H1 (cell line): ENCODE data around the gene CADM2. TPM values are rescaled to one million over a fixed set of nuclear protein-coding genes. Genes with fewer than 3 reads are reported as not detected.

ENCODE experiments used
- CTCF ChIA-PET: fragments of 300-600 bp; sonication (Branson Sonifier 250); formaldehyde crosslinking; loops from one replicate; lab custom pipeline; 2021; ENCODE audit not compliant: partially characterized antibody; lab: Charles Lee
- POLR2A ChIA-PET: fragments of 300-600 bp; sonication (Branson Sonifier 250); formaldehyde crosslinking; loops from one replicate; lab custom pipeline; 2021; ENCODE audit warnings: inconsistent platforms; ENCODE audit not compliant: partially characterized antibody; lab: Charles Lee
- DNase-seq, 2 experiments: peaks; one replicate each; pipeline versions ENCODE4 v3.0.0 to v3.0.0-alpha.2; 2010 to 2022; ENCODE audit warnings: low spot score in 2 of 2, low read depth in 1 of 2, mixed read lengths in 1 of 2
- FAIRE-seq: peaks from 2 replicates; lab custom pipeline; 2011; peaks lifted over from hg19 to GRCh38; lab: Jason Lieb, UNC
- H2AFZ ChIP-seq: 2 replicates; pipeline ENCODE4 v1.8.1; 2012; ENCODE audit warnings: low read length, inconsistent platforms
- H2AK5ac ChIP-seq: 2 replicates; pipeline ENCODE4 v1.6.1; 2013; ENCODE audit warnings: low read depth, low read length
- H2BK120ac ChIP-seq: replicated peaks from 2 replicates; pipeline ENCODE3; 2013; ENCODE audit warnings: low read depth, low read length, inconsistent platforms
- H2BK12ac ChIP-seq: 2 replicates; pipeline ENCODE4 v1.6.1; 2013; ENCODE audit warnings: low read depth, low read length
- H2BK15ac ChIP-seq: 2 replicates; pipeline ENCODE4 v1.6.1; 2013; ENCODE audit warnings: low read length
- H2BK20ac ChIP-seq: 2 replicates; pipeline ENCODE4 v1.6.1; 2013; ENCODE audit warnings: low read length
- H2BK5ac ChIP-seq: 2 replicates; pipeline ENCODE4 v1.6.1; 2013; ENCODE audit warnings: low read depth, low read length
- H3K14ac ChIP-seq: 2 replicates; pipeline ENCODE4 v1.6.1; 2013; ENCODE audit warnings: inconsistent platforms; ENCODE audit not compliant: insufficient read length
- H3K18ac ChIP-seq: 2 replicates; pipeline ENCODE4 v1.6.1; 2013; ENCODE audit warnings: low read length; ENCODE audit errors: extremely low read depth
- H3K23ac ChIP-seq: 2 replicates; pipeline ENCODE4 v1.6.1; 2013; ENCODE audit warnings: inconsistent platforms; ENCODE audit not compliant: insufficient read length
- H3K23me2 ChIP-seq: 2 replicates; pipeline ENCODE4 v1.6.1; 2013; ENCODE audit warnings: low read depth, low read length
- H3K27ac ChIP-seq: 2 replicates; pipeline ENCODE4 v1.6.1; 2011; ENCODE audit warnings: low read depth, low read length, inconsistent platforms
- H3K27me3 ChIP-seq, 4 experiments: replicated peaks in 1 of 4; 1 replicate in 1 of 4; 2 replicates in 3 of 4; pipeline versions ENCODE4 v1.6.1 to v1.8.1; 2011 to 2013; ENCODE audit warnings: low read length in 3 of 4, mild to moderate bottlenecking in 3 of 4, inconsistent platforms in 2 of 4, mixed read lengths in 2 of 4, moderate library complexity in 1 of 4; ENCODE audit not compliant: control insufficient read depth in 3 of 4, insufficient read depth in 3 of 4; ENCODE audit errors: extremely low read depth in 1 of 4
- H3K36me3 ChIP-seq, 4 experiments: 2 replicates each; pipeline versions ENCODE4 v1.6.1 to v1.8.1; 2011 to 2013; ENCODE audit warnings: mild to moderate bottlenecking in 4 of 4, low read length in 3 of 4, moderate library complexity in 2 of 4, control low read depth in 1 of 4, inconsistent platforms in 1 of 4; ENCODE audit not compliant: insufficient read depth in 4 of 4, control insufficient read depth in 2 of 4
- H3K4ac ChIP-seq: replicated peaks from 2 replicates; pipeline ENCODE3; 2013; ENCODE audit warnings: low read length, low read depth, mixed read lengths, inconsistent platforms; ENCODE audit not compliant: insufficient read length
- H3K4me1 ChIP-seq, 4 experiments: replicated peaks in 1 of 4; 1 replicate in 1 of 4; 2 replicates in 3 of 4; pipeline versions ENCODE4 v1.6.1 to v1.8.1; 2011 to 2013; ENCODE audit warnings: low read length in 3 of 4, inconsistent platforms in 2 of 4, mixed read lengths in 1 of 4; ENCODE audit not compliant: insufficient read depth in 4 of 4, control insufficient read depth in 3 of 4
- H3K4me2 ChIP-seq, 2 experiments: 2 replicates each; pipeline versions ENCODE4 v1.6.1 to v1.8.1; 2011 to 2013; ENCODE audit warnings: low read depth in 2 of 2, low read length in 2 of 2, control low read depth in 1 of 2, inconsistent platforms in 1 of 2, mild to moderate bottlenecking in 1 of 2; ENCODE audit not compliant: insufficient read depth in 1 of 2
- H3K4me3 ChIP-seq, 4 experiments: fragments of 200-600, 300-600 bp in 1 of 4; sonication (generic), shearing (Covaris generic), sonication (Bioruptor Twin) in 1 of 4; 2 replicates each; pipeline versions ENCODE4 v1.5.1 to v1.8.1; 2011 to 2016; ENCODE audit warnings: low read length in 4 of 4, low read depth in 3 of 4, control low read depth in 2 of 4, inconsistent platforms in 2 of 4, mild to moderate bottlenecking in 2 of 4, mixed read lengths in 1 of 4, moderate library complexity in 1 of 4; ENCODE audit not compliant: insufficient read depth in 2 of 4; ENCODE audit errors: extremely low read depth in 1 of 4
- H3K56ac ChIP-seq: replicated peaks from 2 replicates; pipeline ENCODE3; 2013; ENCODE audit warnings: low read depth, mild to moderate bottlenecking, mixed read lengths, low read length, inconsistent platforms; ENCODE audit not compliant: insufficient read length
- H3K79me1 ChIP-seq: 2 replicates; pipeline ENCODE4 v1.6.1; 2013; ENCODE audit warnings: low read depth, low read length, control low read depth
- H3K79me2 ChIP-seq, 2 experiments: 2 replicates each; pipeline versions ENCODE4 v1.6.1 to v1.8.1; 2012 to 2013; ENCODE audit warnings: low read length in 2 of 2, mild to moderate bottlenecking in 2 of 2, inconsistent platforms in 1 of 2; ENCODE audit not compliant: insufficient read depth in 2 of 2, control insufficient read depth in 1 of 2
- H3K9ac ChIP-seq, 4 experiments: replicated peaks in 1 of 4; 1 replicate in 1 of 4; 2 replicates in 3 of 4; pipeline versions ENCODE4 v1.6.1 to v1.8.1; 2011 to 2013; ENCODE audit warnings: low read depth in 3 of 4, low read length in 3 of 4, control low read depth in 2 of 4, mild to moderate bottlenecking in 2 of 4, moderate library complexity in 2 of 4, inconsistent platforms in 1 of 4; ENCODE audit errors: extremely low read depth in 1 of 4
- H3K9me3 ChIP-seq, 2 experiments: 2 replicates each; pipeline versions ENCODE4 v1.6.1 to v1.8.1; 2012 to 2013; ENCODE audit warnings: mild to moderate bottlenecking in 2 of 2, moderate library complexity in 2 of 2, control low read depth in 1 of 2, inconsistent platforms in 1 of 2, low read depth in 1 of 2, low read length in 1 of 2, mixed read lengths in 1 of 2; ENCODE audit not compliant: insufficient read depth in 2 of 2
- H4K20me1 ChIP-seq, 2 experiments: replicated peaks in 1 of 2; 2 replicates each; pipeline versions ENCODE3 to v1.8.1; 2011 to 2013; ENCODE audit warnings: inconsistent platforms in 2 of 2, low read length in 2 of 2, mild to moderate bottlenecking in 1 of 2; ENCODE audit not compliant: insufficient read depth in 2 of 2, control insufficient read depth in 1 of 2
- H4K5ac ChIP-seq: 2 replicates; pipeline ENCODE4 v1.6.1; 2013; ENCODE audit warnings: low read length, low read depth, mixed read lengths, inconsistent platforms; ENCODE audit not compliant: insufficient read length
- H4K8ac ChIP-seq: 2 replicates; pipeline ENCODE4 v1.8.0; 2013; ENCODE audit warnings: mild to moderate bottlenecking, moderate library complexity, low read length, inconsistent platforms; ENCODE audit not compliant: insufficient read depth; ENCODE audit errors: extremely low read depth
- H4K91ac ChIP-seq: replicated peaks from 2 replicates; pipeline ENCODE3; 2013; ENCODE audit warnings: low read length, mixed read lengths, inconsistent platforms; ENCODE audit not compliant: insufficient read length
- CREB1 ChIP-seq: IDR thresholded peaks from 2 replicates; pipeline ENCODE4 v1.6.1; 2012; ENCODE audit warnings: inconsistent platforms
- JUND ChIP-seq: IDR thresholded peaks from 2 replicates; pipeline ENCODE4 v1.6.1; 2011; ENCODE audit warnings: mild to moderate bottlenecking, improper control_type of control experiment, low read length
- SUZ12 ChIP-seq: fragments of 200-600 bp; sonication (generic); IDR thresholded peaks from 2 replicates; pipeline ENCODE4 v1.6.1; 2012; ENCODE audit warnings: mild to moderate bottlenecking, inconsistent platforms, low read length, moderate library complexity, mixed read lengths
- WGBS, 2 experiments: shearing (Covaris generic) in 1 of 2; methylation state at CpG; one replicate each; pipeline versions ENCODE4 v1.1.6 to v1.1.7; 2013 to 2015; ENCODE audit warnings: low lambda C conversion rate in 2 of 2, mixed read lengths in 2 of 2, inconsistent platforms in 1 of 2, low coverage in 1 of 2, missing lambda C conversion rate in 1 of 2; ENCODE audit not compliant: insufficient replicate concordance in 2 of 2, insufficient coverage in 1 of 2, insufficient read length in 1 of 2; ENCODE audit errors: extremely low coverage in 1 of 2, missing lambda C conversion rate in 1 of 2; 5-methylcytosine and 5-hydroxymethylcytosine counted together
- polyA plus RNA-seq, 7 experiments: library from polyadenylated mRNA; depleted of rRNA in 3 of 7; stranded (reverse) in 5 of 7; unstranded in 2 of 7; fragments of >200 nt in 5 of 7; fragments of 200-250 nt in 2 of 7; gene quantifications; 1 replicate in 5 of 7; 2 replicates in 1 of 7; 4 replicates in 1 of 7; pipeline versions ENCODE4 v1.2.1 to v1.2.3, GENCODE V29; 2011 to 2013; ENCODE audit warnings: missing spikeins in 2 of 7, mixed read lengths in 2 of 7
- total RNA-seq: library from RNA; stranded (reverse); fragmentation: NEBNext Ultra II Directional; extraction: Animal tissue kit (Norgen Biotek cat#: 25700); gene quantifications from 2 replicates; pipeline ENCODE4 v1.2.1, GENCODE V29; 2021

Gene CADM2
- total and polyA plus RNA-seq, 2 of the 8 experiments (the other 6 are each of a cell fraction or from before 2014, with no cell fraction given) = 14.9 to 20.9 TPM

DNA sequence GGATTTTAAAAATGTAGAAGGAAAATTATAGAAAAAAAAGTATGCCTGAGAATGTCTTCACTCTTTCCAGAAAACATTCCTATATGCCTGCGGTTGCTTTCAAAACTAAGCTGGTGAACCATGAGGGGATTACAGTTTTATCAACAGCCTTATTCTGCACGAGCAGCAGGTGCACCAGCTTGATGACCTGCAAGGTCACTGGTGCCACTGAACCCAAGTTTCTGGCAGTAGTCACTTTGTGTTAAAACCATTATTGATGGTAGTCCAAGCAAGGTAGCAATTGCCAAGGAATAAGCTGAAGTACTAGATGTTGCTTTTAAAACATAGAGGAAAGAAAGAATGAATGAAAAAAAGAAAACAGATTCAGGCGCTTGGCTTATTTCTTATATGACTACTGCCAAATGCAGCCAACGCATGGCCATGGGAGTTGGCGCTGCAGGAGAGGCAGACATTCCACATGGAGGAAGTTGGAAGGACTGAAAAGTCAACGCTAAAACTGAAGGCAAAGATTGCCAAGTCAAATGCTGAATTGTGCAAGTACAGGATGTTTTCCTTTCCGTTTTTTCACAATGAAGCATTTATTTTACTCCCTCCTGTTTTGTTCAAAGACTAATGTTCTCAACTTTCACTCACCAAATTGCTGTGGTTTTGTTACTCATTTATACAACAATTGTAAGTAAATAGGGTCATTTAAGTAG lies 601.4 kb downstream of the CADM2 start:
- H2BK15ac ChIP-seq = no peak overlapping the region
- H3K14ac ChIP-seq = no peak overlapping the region
- no peak for FAIRE-seq
- no peaks in the 10 kb centered on the region for H3K23me2 ChIP-seq
- H2BK20ac ChIP-seq = no peak overlapping the region
- no peak overlapping the region for H4K5ac ChIP-seq
- no peak overlapping the region for H3K4ac ChIP-seq
- H4K20me1 ChIP-seq = no peaks in the 10 kb centered on the region
- H4K8ac ChIP-seq = no peak overlapping the region
- H3K36me3 ChIP-seq = no peaks in the 10 kb centered on the region
- H3K56ac ChIP-seq = no peak overlapping the region
- WGBS, 2 experiments = 60% methylated on average over 6 of the region's 7 CpGs; no CpG with 5 or more reads in 1 of the 2 experiments
- no peaks in the 10 kb centered on the region for H3K79me1 ChIP-seq
- H3K9ac ChIP-seq = no peak overlapping the region
- no peak overlapping the region for H3K4me2 ChIP-seq
- no peaks in the 10 kb centered on the region for H3K79me2 ChIP-seq
- no peak overlapping the region for H2AK5ac ChIP-seq
- DNase-seq = no peak
- no peak overlapping the region for H4K91ac ChIP-seq
- H3K4me3 ChIP-seq = no peak overlapping the region
- no peak overlapping the region for H3K23ac ChIP-seq
- H2BK12ac ChIP-seq = no peak overlapping the region
- ChIA-PET POLR2A (no interaction called here), CTCF (interaction anchor here (1.0 kb wide), 1 partner anchor 15 kb away, joined by 3 read pairs; no protein-coding TSS in a partner anchor)
- no peak overlapping the region for H2BK120ac ChIP-seq
- no peak overlapping the region for H3K18ac ChIP-seq
- no peaks in the 10 kb centered on the region for H3K4me1 ChIP-seq
- no peaks in the 10 kb centered on the region for H3K27me3 ChIP-seq
- no peak overlapping the region for H2BK5ac ChIP-seq
- H3K9me3 ChIP-seq = no peaks in the 10 kb centered on the region
- no peak overlapping the region for H2AFZ ChIP-seq
- H3K27ac ChIP-seq = no peak overlapping the region
- TF ChIP-seq JUND (no peak), SUZ12 (no peak), CREB1 (no peak)
